Measurements from ENCODE around the gene CLDN25. TPM values are rescaled to one million over a fixed set of nuclear protein-coding genes. Genes with fewer than 3 reads are reported as not detected.

Gene CLDN25
- polyA plus RNA-seq, 1 donor (not counting 4 experiments of a cell fraction or from before 2014, with no cell fraction given) = not detected

DNA sequence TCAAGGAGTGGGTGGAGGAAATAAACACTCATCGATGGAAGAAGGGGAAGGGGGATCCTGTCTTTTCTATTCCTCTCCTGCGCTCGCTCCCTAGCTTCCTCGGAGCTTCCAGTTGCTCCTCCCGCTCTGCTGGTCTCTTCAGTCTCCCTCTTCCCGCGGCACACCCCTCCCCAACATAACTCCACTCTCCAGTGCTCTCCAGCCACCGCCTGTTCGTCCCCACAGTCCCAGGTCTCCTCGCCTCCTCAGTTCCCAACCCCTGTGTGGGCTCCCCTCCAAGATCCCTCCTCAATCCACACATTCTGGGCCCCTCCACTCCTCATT, 6.5 kb upstream of the CLDN25 start:
- no peaks in the 10 kb centered on the region for H3K9me3 ChIP-seq (ENCODE audit: control insufficient read depth, low read depth, low read length)
- TF ChIP-seq CTCF (optimal IDR thresholded peaks at IDR 0.05 in 1 of 3, IDR thresholded peaks at IDR 0.05 in 1 of 3, conservative IDR thresholded peaks at IDR 0.05 in 1 of 3; ENCODE audit: extremely low read depth in 1 of 3, insufficient read depth in 2 of 3, low read length in 3 of 3) (no peak), EZH2 (IDR thresholded peaks at IDR 0.05; ENCODE audit: low read length) (no peak)
- H3K4me1 ChIP-seq (ENCODE audit: control insufficient read depth, extremely low read depth, insufficient read depth, low read length) = peaks cover 6% of the 10 kb centered on the region
- peaks cover 0 to 10% of the 10 kb centered on the region in 2 experiments for H3K36me3 ChIP-seq (ENCODE audit: control insufficient read depth in 2 of 2, extremely low read depth in 1 of 2, insufficient read depth in 2 of 2, low read length in 2 of 2)
- H3K4me2 ChIP-seq (ENCODE audit: control insufficient read depth, extremely low read depth, insufficient read depth, low read depth, low read length) = peak overlapping the region; percentile 75
- dilution Hi-C loops (cut with MboI; ENCODE audit: extremely low pct_ligation_motif_present, low sequenced_read_pairs) = no loop called here
- H3K27me3 ChIP-seq (ENCODE audit: control insufficient read depth, extremely low read depth, insufficient read depth, low read length) = no peaks in the 10 kb centered on the region
- peak overlapping the region; percentile 91 for H2AFZ ChIP-seq (ENCODE audit: control insufficient read depth, low read length)
- H3K9ac ChIP-seq (ENCODE audit: control insufficient read depth, extremely low read depth, insufficient read depth, low read length) = peak overlapping the region; percentile 94
- no peaks in the 10 kb centered on the region for H3K9me1 ChIP-seq (ENCODE audit: control insufficient read depth, extremely low read depth, insufficient read depth, low read length)
- peak overlapping the region; percentile 88 for H3K27ac ChIP-seq (ENCODE audit: control insufficient read depth, insufficient read depth, low read length)
- FAIRE-seq = no peak
- peaks cover 39% of the 10 kb centered on the region for H3K79me2 ChIP-seq (ENCODE audit: control insufficient read depth, insufficient read depth, low read length)
- H3K4me3 ChIP-seq (ENCODE audit: control insufficient read depth in 2 of 3, extremely low read depth in 1 of 3, insufficient read depth in 2 of 3, low read depth in 1 of 3, low read length in 3 of 3) = peak overlapping the region; percentile 94 to 97 (median 95)
- DNase-seq (ENCODE audit: low read depth, low spot score) = no peak
- no peaks in the 10 kb centered on the region for H4K20me1 ChIP-seq (ENCODE audit: control insufficient read depth, extremely low read depth, insufficient read depth, low read length)

GRCh38 chr11:113773416-113774173, 6.0 kb upstream of the CLDN25 start, which contains the start of gene ZW10:
Gene ZW10 (minus strand): TSS chr11:113773692. CDS start chr11:113773666, 26 bp downstream.
- Histone ChIP-seq H3K4me3 (ENCODE audit: control insufficient read depth in 2 of 3, extremely low read depth in 1 of 3, insufficient read depth in 2 of 3, low read depth in 1 of 3, low read length in 3 of 3) (peak within 1 kb of the TSS; percentile 94 to 97 (median 95)), H4K20me1 (ENCODE audit: control insufficient read depth, extremely low read depth, insufficient read depth, low read length) (no peaks in the 10 kb centered on the region), H3K36me3 (ENCODE audit: control insufficient read depth in 2 of 2, extremely low read depth in 1 of 2, insufficient read depth in 2 of 2, low read length in 2 of 2) (peaks cover 0 to 5% of the 10 kb centered on the region in 2 experiments), H3K27me3 (ENCODE audit: control insufficient read depth, extremely low read depth, insufficient read depth, low read length) (no peaks in the 10 kb centered on the region), H3K4me1 (ENCODE audit: control insufficient read depth, extremely low read depth, insufficient read depth, low read length) (peaks cover 11% of the 10 kb centered on the region), H3K9me3 (ENCODE audit: control insufficient read depth, low read depth, low read length) (no peaks in the 10 kb centered on the region), H3K27ac (ENCODE audit: control insufficient read depth, insufficient read depth, low read length) (peak within 1 kb of the TSS; percentile 88), H3K9me1 (ENCODE audit: control insufficient read depth, extremely low read depth, insufficient read depth, low read length) (no peaks in the 10 kb centered on the region), H2AFZ (ENCODE audit: control insufficient read depth, low read length) (peak within 1 kb of the TSS; percentile 91), H3K4me2 (ENCODE audit: control insufficient read depth, extremely low read depth, insufficient read depth, low read depth, low read length) (peak within 1 kb of the TSS; percentile 75), H3K9ac (ENCODE audit: control insufficient read depth, extremely low read depth, insufficient read depth, low read length) (peak within 1 kb of the TSS; percentile 94), H3K79me2 (ENCODE audit: control insufficient read depth, insufficient read depth, low read length) (peaks cover 39% of the 10 kb centered on the region)
- DNase-seq (ENCODE audit: low read depth, low spot score) (peak; percentile 76), FAIRE-seq (no peak)
- TF ChIP-seq EZH2 (IDR thresholded peaks at IDR 0.05; ENCODE audit: low read length) (no peak), CTCF (optimal IDR thresholded peaks at IDR 0.05 in 1 of 3, IDR thresholded peaks at IDR 0.05 in 1 of 3, conservative IDR thresholded peaks at IDR 0.05 in 1 of 3; ENCODE audit: extremely low read depth in 1 of 3, insufficient read depth in 2 of 3, low read length in 3 of 3) (peak; percentile 50 to 73 (median 68))
- dilution Hi-C loops (cut with MboI; ENCODE audit: extremely low pct_ligation_motif_present, low sequenced_read_pairs) = no loop called here

Measured in keratinocyte (primary cell).